WTC11 (cell line): ENCODE results near the gene TNFRSF4. TPM values are rescaled to one million over a fixed set of nuclear protein-coding genes. Genes with fewer than 3 reads are reported as not detected.

Experiments
- ATAC-seq: fragments of 200-7000 bp; cut with Tn5 transposase; 2 replicates; pipeline ENCODE4 v1.10.0; 2021; ENCODE audit warnings: mild to moderate bottlenecking, moderate library complexity
- CTCF ChIA-PET: fragments of 300-600 bp; sonication (Branson Sonifier 250); formaldehyde crosslinking; loops from one replicate; lab custom pipeline; 2021; ENCODE audit warnings: antibody characterized with exemption; lab: Charles Lee
- POLR2A ChIA-PET: fragments of 350-600 bp; sonication (Branson Sonifier 250); formaldehyde crosslinking; loops from one replicate; lab custom pipeline; 2021; ENCODE audit warnings: antibody characterized with exemption; lab: Charles Lee
- DNase-seq: peaks from one replicate; pipeline ENCODE4 v3.0.0; 2021; ENCODE audit warnings: low spot score
- H3K27ac Mint-ChIP-seq: 2 replicates; pipeline ENCODE4 v1.8.0; 2021; ENCODE audit warnings: mixed read lengths
- H3K27me3 Mint-ChIP-seq: 2 replicates; pipeline ENCODE4 v1.8.0; 2021; ENCODE audit warnings: low read depth, mild to moderate bottlenecking, moderate library complexity, mixed read lengths
- H3K36me3 Mint-ChIP-seq: 2 replicates; pipeline ENCODE4 v1.8.0; 2021; ENCODE audit warnings: mixed read lengths
- H3K4me1 Mint-ChIP-seq: 2 replicates; pipeline ENCODE4 v1.8.0; 2022; ENCODE audit warnings: mixed read lengths
- H3K4me3 Mint-ChIP-seq: 2 replicates; pipeline ENCODE4 v1.8.0; 2021; ENCODE audit warnings: mild to moderate bottlenecking, moderate library complexity, mixed read lengths
- H3K9me3 Mint-ChIP-seq: 2 replicates; pipeline ENCODE4 v1.8.0; 2021; ENCODE audit warnings: mixed read lengths
- ARID4B ChIP-seq: sonication (generic); formaldehyde crosslinking; IDR thresholded peaks from 2 replicates; pipeline ENCODE4 v1.8.0; 2023; ENCODE audit warnings: missing genetic modification reagents, mild to moderate bottlenecking, borderline replicate concordance
- ATF1 ChIP-seq: sonication (generic); formaldehyde crosslinking; IDR thresholded peaks from 2 replicates; pipeline ENCODE4 v1.8.1; 2023; ENCODE audit warnings: mild to moderate bottlenecking, moderate library complexity, missing genetic modification reagents
- CREB1 ChIP-seq: sonication (generic); formaldehyde crosslinking; IDR thresholded peaks from 2 replicates; pipeline ENCODE4 v1.8.0; 2023; ENCODE audit warnings: mild to moderate bottlenecking, missing genetic modification reagents
- CREM ChIP-seq: sonication (generic); formaldehyde crosslinking; IDR thresholded peaks from 2 replicates; pipeline ENCODE4 v1.8.1; 2022; ENCODE audit warnings: mild to moderate bottlenecking, missing genetic modification reagents, moderate library complexity
- ELF4 ChIP-seq: sonication (generic); formaldehyde crosslinking; IDR thresholded peaks from 2 replicates; pipeline ENCODE4 v1.8.1; 2022; ENCODE audit warnings: low read depth, mild to moderate bottlenecking, moderate library complexity, missing genetic modification reagents
- ETV6 ChIP-seq: sonication (generic); formaldehyde crosslinking; IDR thresholded peaks from 2 replicates; pipeline ENCODE4 v1.8.1; 2022; ENCODE audit warnings: mild to moderate bottlenecking, missing genetic modification reagents
- FOXJ3 ChIP-seq: sonication (generic); formaldehyde crosslinking; IDR thresholded peaks from 2 replicates; pipeline ENCODE4 v1.9.0; 2021; ENCODE audit warnings: missing genetic modification reagents, mild to moderate bottlenecking, borderline replicate concordance
- GABPB1 ChIP-seq: sonication (generic); formaldehyde crosslinking; IDR thresholded peaks from 2 replicates; pipeline ENCODE4 v1.8.1; 2023; ENCODE audit warnings: mild to moderate bottlenecking, missing genetic modification reagents
- GTF2I ChIP-seq: fragments of 250-450 bp; sonication (Bioruptor Pico); conservative IDR thresholded peaks from 2 replicates; pipeline ENCODE4 v1.4.0; 2021; ENCODE audit warnings: mild to moderate bottlenecking
- HMGA2 ChIP-seq: fragments of 250-450 bp; sonication (Bioruptor Pico); IDR thresholded peaks from 2 replicates; pipeline ENCODE4 v1.4.0; 2021; ENCODE audit warnings: mild to moderate bottlenecking, moderate library complexity
- JAZF1 ChIP-seq: fragments of 250-450 bp; sonication (Bioruptor Pico); IDR thresholded peaks from 2 replicates; pipeline ENCODE4 v1.9.0; 2021; ENCODE audit warnings: moderate library complexity, mild to moderate bottlenecking, inconsistent platforms
- NFYB ChIP-seq: sonication (generic); formaldehyde crosslinking; conservative IDR thresholded peaks from 2 replicates; pipeline ENCODE4 v1.8.0; 2022; ENCODE audit warnings: low read depth, missing genetic modification reagents
- NR1H2 ChIP-seq: sonication (generic); formaldehyde crosslinking; IDR thresholded peaks from 2 replicates; pipeline ENCODE4 v1.9.0; 2021; ENCODE audit warnings: mild to moderate bottlenecking, moderate library complexity, missing genetic modification reagents
- SMAD3 ChIP-seq: sonication (generic); formaldehyde crosslinking; IDR thresholded peaks from 2 replicates; pipeline ENCODE4 v1.8.0; 2022; ENCODE audit warnings: missing genetic modification reagents, mild to moderate bottlenecking, borderline replicate concordance
- SOX15 ChIP-seq: fragments of 250-450 bp; sonication (Bioruptor Pico); IDR thresholded peaks from 2 replicates; pipeline ENCODE4 v1.9.0; 2021; ENCODE audit warnings: mild to moderate bottlenecking
- TEAD1 ChIP-seq: sonication (generic); formaldehyde crosslinking; IDR thresholded peaks from 2 replicates; pipeline ENCODE4 v1.8.0; 2022; ENCODE audit warnings: mild to moderate bottlenecking, missing genetic modification reagents
- TEAD4 ChIP-seq: sonication (generic); formaldehyde crosslinking; IDR thresholded peaks from 2 replicates; pipeline ENCODE4 v1.8.0; 2022; ENCODE audit warnings: mild to moderate bottlenecking, missing genetic modification reagents
- ZBTB21 ChIP-seq: sonication (generic); formaldehyde crosslinking; IDR thresholded peaks from 2 replicates; pipeline ENCODE4 v1.8.1; 2023; ENCODE audit warnings: mild to moderate bottlenecking, missing genetic modification reagents, borderline replicate concordance
- ZNF263 ChIP-seq: sonication (generic); formaldehyde crosslinking; IDR thresholded peaks from 2 replicates; pipeline ENCODE4 v1.8.1; 2022; ENCODE audit warnings: low read depth, mild to moderate bottlenecking, moderate library complexity, missing genetic modification reagents
- total RNA-seq: library from RNA; stranded (reverse); gene quantifications from 3 replicates; pipeline ENCODE4 v1.2.3, GENCODE V29; 2021
- TF ChIP-seq, protein P1 (sequence below): sonication (generic); formaldehyde crosslinking; IDR thresholded peaks from 2 replicates; pipeline ENCODE4 v1.8.1; 2022; ENCODE audit warnings: missing genetic modification reagents, borderline replicate concordance
- TF ChIP-seq, protein P2 (sequence below): sonication (generic); formaldehyde crosslinking; IDR thresholded peaks from 2 replicates; pipeline ENCODE4 v1.8.1; 2023; ENCODE audit warnings: mild to moderate bottlenecking, missing genetic modification reagents, moderate library complexity
- TF ChIP-seq, protein P3 (sequence below): sonication (generic); formaldehyde crosslinking; IDR thresholded peaks from 2 replicates; pipeline ENCODE4 v1.8.0; 2023; ENCODE audit warnings: mild to moderate bottlenecking, missing genetic modification reagents
- TF ChIP-seq, protein P4 (sequence below): fragments of 250-450 bp; sonication (Bioruptor Pico); IDR thresholded peaks from 2 replicates; pipeline ENCODE4 v2.1.2; 2022; ENCODE audit warnings: mild to moderate bottlenecking, moderate library complexity

The TNFRSF4 gene
- total RNA-seq, 1 experiment from 2014 or later: 0.33 TPM

GRCh38 chr1:1215881-1216605 lies 2.1 kb upstream of the TNFRSF4 start:
- ChIA-PET POLR2A (interaction anchor here (1.2 kb wide), 1 partner anchor 21 kb away, joined by 4 read pairs; no protein-coding TSS in a partner anchor), CTCF (no interaction called here)
- Mint-ChIP-seq H3K27me3 (no peaks in the 10 kb centered on the region), H3K4me1 (no peaks in the 10 kb centered on the region), H3K9me3 (no peaks in the 10 kb centered on the region), H3K27ac (no peak overlapping the region), H3K36me3 (no peaks in the 10 kb centered on the region; the same call in 1 of the 2 replicates), H3K4me3 (no peak overlapping the region)
- TF ChIP-seq, protein P1, sequence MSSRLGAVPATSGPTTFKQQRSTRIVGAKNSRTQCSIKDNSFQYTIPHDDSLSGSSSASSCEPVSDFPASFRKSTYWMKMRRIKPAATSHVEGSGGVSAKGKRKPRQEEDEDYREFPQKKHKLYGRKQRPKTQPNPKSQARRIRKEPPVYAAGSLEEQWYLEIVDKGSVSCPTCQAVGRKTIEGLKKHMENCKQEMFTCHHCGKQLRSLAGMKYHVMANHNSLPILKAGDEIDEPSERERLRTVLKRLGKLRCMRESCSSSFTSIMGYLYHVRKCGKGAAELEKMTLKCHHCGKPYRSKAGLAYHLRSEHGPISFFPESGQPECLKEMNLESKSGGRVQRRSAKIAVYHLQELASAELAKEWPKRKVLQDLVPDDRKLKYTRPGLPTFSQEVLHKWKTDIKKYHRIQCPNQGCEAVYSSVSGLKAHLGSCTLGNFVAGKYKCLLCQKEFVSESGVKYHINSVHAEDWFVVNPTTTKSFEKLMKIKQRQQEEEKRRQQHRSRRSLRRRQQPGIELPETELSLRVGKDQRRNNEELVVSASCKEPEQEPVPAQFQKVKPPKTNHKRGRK (CRISPR knock-in tag): no peak
- TF ChIP-seq TEAD1 (CRISPR knock-in tag): no peak
- TF ChIP-seq ETV6: no peak
- TF ChIP-seq TEAD4: no peak
- no peak for TF ChIP-seq GABPB1 (CRISPR knock-in tag)
- TF ChIP-seq, protein P2, sequence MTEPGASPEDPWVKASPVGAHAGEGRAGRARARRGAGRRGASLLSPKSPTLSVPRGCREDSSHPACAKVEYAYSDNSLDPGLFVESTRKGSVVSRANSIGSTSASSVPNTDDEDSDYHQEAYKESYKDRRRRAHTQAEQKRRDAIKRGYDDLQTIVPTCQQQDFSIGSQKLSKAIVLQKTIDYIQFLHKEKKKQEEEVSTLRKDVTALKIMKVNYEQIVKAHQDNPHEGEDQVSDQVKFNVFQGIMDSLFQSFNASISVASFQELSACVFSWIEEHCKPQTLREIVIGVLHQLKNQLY (CRISPR knock-in tag): no peak
- TF ChIP-seq GTF2I (CRISPR knock-in tag): no peak
- TF ChIP-seq, protein P3, sequence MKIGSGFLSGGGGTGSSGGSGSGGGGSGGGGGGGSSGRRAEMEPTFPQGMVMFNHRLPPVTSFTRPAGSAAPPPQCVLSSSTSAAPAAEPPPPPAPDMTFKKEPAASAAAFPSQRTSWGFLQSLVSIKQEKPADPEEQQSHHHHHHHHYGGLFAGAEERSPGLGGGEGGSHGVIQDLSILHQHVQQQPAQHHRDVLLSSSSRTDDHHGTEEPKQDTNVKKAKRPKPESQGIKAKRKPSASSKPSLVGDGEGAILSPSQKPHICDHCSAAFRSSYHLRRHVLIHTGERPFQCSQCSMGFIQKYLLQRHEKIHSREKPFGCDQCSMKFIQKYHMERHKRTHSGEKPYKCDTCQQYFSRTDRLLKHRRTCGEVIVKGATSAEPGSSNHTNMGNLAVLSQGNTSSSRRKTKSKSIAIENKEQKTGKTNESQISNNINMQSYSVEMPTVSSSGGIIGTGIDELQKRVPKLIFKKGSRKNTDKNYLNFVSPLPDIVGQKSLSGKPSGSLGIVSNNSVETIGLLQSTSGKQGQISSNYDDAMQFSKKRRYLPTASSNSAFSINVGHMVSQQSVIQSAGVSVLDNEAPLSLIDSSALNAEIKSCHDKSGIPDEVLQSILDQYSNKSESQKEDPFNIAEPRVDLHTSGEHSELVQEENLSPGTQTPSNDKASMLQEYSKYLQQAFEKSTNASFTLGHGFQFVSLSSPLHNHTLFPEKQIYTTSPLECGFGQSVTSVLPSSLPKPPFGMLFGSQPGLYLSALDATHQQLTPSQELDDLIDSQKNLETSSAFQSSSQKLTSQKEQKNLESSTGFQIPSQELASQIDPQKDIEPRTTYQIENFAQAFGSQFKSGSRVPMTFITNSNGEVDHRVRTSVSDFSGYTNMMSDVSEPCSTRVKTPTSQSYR (CRISPR knock-in tag): no peak
- no peak for TF ChIP-seq NR1H2 (CRISPR knock-in tag)
- no peak for TF ChIP-seq CREB1 (CRISPR knock-in tag)
- no peak for TF ChIP-seq ELF4
- no peak for TF ChIP-seq CREM (CRISPR knock-in tag)
- no peak for TF ChIP-seq SMAD3 (CRISPR knock-in tag)
- no peak for TF ChIP-seq ATF1 (CRISPR knock-in tag)
- no peak for TF ChIP-seq NFYB (CRISPR knock-in tag)
- no peak for ATAC-seq
- no peak for DNase-seq

GRCh38 chr1:1215080-1215676 lies 1.2 kb upstream of the TNFRSF4 start:
- no peak overlapping the region for H3K27ac Mint-ChIP-seq
- ATAC-seq (no peak), DNase-seq (no peak)
- H3K9me3 Mint-ChIP-seq: no peaks in the 10 kb centered on the region
- H3K4me3 Mint-ChIP-seq: no peak overlapping the region
- H3K36me3 Mint-ChIP-seq: no peaks in the 10 kb centered on the region
- H3K4me1 Mint-ChIP-seq: no peaks in the 10 kb centered on the region
- ChIA-PET CTCF (no interaction called here), POLR2A (interaction anchor here (1.2 kb wide), 1 partner anchor 22 kb away, joined by 4 read pairs; no protein-coding TSS in a partner anchor)
- no peaks in the 10 kb centered on the region for H3K27me3 Mint-ChIP-seq
- TF ChIP-seq ZNF263 (no peak), ZBTB21 (CRISPR knock-in tag) (no peak), HMGA2 (CRISPR knock-in tag) (no peak), JAZF1 (no peak), CREB1 (CRISPR knock-in tag) (no peak), SOX15 (no peak), FOXJ3 (CRISPR knock-in tag) (no peak), ATF1 (CRISPR knock-in tag) (no peak), ARID4B (no peak)
- TF ChIP-seq, protein P4, sequence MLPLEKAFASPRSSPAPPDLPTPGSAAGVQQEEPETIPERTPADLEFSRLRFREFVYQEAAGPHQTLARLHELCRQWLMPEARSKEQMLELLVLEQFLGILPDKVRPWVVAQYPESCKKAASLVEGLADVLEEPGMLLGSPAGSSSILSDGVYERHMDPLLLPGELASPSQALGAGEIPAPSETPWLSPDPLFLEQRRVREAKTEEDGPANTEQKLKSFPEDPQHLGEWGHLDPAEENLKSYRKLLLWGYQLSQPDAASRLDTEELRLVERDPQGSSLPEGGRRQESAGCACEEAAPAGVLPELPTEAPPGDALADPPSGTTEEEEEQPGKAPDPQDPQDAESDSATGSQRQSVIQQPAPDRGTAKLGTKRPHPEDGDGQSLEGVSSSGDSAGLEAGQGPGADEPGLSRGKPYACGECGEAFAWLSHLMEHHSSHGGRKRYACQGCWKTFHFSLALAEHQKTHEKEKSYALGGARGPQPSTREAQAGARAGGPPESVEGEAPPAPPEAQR: no peak
